ENCODE results near the gene C1orf87.

GRCh38 chr1:59999746-60000145, 73.8 kb downstream of the C1orf87 start:
- TF ChIP-seq, protein P1, sequence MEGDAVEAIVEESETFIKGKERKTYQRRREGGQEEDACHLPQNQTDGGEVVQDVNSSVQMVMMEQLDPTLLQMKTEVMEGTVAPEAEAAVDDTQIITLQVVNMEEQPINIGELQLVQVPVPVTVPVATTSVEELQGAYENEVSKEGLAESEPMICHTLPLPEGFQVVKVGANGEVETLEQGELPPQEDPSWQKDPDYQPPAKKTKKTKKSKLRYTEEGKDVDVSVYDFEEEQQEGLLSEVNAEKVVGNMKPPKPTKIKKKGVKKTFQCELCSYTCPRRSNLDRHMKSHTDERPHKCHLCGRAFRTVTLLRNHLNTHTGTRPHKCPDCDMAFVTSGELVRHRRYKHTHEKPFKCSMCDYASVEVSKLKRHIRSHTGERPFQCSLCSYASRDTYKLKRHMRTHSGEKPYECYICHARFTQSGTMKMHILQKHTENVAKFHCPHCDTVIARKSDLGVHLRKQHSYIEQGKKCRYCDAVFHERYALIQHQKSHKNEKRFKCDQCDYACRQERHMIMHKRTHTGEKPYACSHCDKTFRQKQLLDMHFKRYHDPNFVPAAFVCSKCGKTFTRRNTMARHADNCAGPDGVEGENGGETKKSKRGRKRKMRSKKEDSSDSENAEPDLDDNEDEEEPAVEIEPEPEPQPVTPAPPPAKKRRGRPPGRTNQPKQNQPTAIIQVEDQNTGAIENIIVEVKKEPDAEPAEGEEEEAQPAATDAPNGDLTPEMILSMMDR (conservative IDR thresholded peaks at IDR 0.05), result no peak
- TF ChIP-seq ZFX (IDR thresholded peaks at IDR 0.05), result no peak
